SHP77 treated with DMSO at 0.1 percent for 48 hours (cell line): ENCODE measurements around the gene CTDSP2.

Source experiments
- DNase-seq: peaks from one replicate; lab custom pipeline; 2025; lab: John Stamatoyannopoulos, UW

CTDSP2 gene

DNA sequence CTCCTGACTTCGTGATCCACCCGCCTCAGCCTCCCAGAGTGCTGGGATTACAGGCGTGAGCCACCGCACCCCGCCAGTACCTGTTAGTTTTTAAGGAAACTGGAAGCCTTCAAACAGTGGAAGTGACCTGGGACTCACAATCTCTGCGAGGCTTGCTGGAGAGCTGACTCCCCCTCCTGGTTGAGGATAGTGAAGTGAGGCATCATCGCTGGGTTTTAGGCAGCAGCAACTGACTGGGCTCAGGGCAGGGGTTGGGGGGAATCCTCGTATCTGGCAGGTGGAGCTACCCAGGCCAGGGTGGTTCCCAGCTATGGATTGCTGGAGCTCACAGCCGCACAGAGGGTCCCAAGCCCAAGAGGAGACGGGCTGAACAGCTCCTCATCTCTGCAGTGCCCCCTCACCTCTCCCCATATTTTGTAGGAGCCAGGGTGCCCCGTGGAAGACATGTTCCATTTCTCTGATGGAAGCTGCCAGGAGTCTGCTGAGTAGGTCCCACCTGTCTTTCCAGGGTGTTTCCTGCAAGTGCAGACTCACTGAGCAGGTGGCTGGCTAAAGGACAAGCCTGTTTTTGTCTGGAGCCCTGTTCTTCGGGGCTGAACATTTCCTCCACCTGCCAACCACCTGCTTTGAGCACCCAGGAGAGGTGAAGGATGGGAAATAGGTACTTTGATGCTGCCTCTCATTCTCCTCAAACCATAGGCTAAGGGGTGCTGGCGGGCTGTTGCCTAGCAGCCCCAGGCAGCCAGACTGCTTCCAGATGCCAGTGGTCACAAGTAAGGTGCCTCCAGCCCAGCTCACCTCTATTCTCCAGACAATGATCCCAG, 31.1 kb downstream of the CTDSP2 start:
- DNase-seq, result peak; percentile 25

DNA sequence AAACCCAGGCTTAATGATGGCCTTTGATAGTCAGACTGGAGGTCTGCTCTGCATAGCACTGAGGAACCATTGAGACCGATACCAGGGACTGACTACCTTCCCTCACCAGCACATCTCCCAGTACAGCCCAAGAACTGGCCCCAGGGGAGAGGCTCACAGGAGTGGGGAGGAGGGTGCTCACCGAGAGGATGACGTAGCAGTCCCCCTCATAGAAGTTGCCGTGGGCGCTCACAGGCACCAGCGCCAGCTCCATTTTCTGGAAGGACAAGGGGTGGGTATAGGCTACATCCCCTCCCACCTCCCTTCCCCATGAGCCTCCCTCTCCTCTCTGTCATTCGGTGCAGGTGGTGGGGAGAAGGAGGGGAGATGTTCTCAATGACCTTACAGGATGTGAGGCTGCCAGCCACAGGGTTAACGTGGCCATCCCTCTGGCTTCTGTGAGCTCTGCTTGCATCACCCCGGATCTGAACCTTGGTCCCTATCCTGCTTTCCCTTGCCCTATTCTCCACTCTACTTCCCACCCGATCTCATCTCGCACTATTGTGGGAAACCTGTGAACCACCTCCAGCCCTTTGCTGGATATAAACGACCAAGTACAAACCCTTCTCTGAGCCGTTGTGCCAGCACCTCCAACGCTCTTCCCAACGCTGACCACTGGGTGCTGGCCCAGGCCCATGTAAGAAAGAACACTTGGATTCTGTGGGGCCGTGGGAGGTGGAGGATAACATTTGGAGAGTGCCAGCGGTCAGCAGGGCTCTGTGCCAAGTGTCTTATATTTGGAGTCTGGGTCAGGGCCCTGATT, 32.4 kb downstream of the CTDSP2 start:
- DNase-seq, result no peak

DNA sequence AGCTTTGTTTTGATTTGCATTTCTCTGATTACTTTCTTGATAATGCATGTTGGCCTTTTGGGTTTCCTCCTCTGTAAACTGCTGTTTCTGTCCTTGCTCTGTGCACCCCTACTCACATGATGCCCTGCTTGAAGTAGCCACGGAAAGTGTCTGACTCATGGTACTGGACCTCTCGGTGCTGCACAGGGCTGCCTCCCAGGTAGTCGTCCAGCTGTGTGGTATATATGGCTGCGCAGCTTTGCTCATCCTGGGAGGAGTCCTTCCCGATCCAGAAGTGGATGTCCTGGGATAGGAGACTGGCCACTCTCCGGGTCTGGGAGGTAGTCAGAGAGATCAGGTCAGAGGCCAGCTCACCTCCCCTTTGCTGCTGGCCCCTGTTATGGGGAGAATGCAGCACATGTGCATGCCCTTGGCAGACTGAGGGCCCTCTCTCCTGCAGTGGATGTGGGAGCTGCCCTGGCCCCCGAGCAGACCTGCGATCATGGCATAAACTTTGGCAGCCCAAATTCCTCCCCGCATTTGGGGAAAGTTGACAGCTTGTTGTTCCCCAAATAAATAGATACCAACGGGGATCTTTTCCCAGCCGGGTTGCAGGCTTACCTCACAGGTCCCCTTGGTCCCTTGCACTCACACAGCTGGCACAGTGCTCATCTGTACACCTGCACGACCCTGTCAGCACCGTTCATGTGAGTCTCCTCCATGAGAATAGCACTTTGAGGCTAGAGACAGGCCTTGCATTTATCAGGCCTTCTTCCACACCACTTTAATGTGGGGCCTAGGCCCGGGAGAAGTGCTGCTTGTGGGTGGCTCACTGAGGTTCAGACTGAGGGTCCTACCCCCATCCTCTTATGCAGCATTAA, 33.2 kb downstream of the CTDSP2 start:
- no peak for DNase-seq

DNA sequence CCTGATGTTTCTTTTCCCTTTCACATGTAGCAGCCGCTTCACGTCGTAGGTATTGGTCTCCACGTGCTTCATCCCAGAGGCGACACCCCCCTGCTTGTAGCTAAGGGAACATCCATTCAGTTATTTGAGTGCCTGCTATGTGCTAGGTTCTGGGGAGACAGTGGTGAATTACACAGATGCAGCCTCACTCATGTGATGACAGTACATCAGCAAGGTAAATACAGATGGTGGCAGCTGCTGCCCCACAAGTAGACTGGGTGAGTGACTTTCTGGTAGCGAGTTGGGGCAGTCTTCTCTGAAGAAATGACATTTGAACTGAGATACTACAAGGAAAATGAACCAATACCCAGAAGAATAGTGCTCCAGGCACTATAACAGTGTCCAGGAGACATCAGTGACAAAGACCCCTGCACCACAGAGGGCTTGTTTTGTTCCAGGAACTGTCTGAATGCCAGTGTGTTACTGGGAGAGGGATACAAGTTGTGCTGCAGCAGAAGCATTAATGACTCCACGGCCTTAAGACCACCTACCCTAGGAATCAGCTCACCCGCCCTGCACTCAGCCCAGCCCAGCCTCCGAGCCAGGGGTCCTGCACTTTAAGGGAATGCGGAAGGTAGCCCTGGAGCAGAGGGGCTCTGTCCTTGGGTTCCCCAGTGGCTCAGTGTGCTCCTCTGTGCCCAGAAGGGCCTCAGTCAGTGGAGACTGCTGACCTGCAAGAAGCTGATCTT, 35.3 kb downstream of the CTDSP2 start:
- peak; percentile 73 for DNase-seq

DNA sequence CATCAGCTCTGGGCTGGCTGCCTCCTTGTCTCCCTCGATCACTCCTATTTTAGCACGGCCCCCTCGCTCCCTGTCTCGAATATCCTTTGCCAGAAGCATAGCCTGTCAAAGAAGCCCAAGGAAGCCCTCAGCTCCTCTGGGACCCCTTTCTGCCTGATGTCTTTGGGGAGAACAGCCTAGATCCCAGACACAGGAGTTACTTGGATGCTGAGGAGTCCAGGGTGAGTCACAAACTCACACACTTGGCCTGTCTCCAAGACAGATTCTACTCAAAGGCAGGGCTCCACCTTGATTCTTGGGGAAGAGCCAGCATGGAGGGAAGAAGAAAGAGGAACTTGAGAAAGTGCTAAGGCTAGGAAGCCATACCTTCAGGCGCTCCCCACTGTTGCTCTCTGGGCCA, 36.1 kb downstream of the CTDSP2 start:
- DNase-seq, result no peak

DNA sequence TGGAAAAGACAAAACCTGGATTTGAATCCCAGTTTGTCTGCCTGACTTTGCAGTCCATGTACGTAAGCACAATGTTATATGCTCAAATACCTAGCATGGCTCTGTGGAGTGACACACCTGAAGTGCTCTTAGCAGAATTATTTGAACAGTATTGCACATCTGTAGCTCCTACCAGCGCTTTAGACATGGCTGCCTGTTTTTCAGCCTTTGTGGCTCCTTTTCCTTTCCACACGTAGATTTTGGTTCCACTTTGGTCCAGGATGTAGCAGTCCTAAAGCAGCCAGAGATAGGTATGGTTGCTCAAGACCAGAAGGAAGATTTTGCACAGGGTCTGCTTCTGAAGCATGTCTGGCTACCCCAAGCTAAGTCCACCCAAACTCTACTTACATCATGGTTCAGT, 37.1 kb downstream of the CTDSP2 start:
- no peak for DNase-seq

DNA sequence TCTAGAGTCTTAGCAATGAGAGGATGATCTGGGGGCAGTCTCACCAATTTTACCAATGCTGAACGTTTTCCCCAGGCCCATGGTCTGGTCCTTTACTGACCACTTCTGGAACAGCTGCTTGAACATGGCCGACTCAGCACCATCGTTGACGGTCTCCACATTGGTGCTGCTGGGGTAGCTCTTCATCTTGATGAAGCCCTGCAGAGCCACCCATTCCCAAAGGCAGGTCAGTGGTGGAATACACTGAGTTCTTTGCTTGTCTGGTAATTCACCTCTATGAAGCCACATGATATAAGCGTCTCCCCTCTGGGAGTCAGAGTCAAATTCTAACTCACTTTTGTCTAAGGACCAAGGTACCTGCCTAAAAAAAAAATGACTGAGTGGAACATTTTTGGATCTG, 38.2 kb downstream of the CTDSP2 start:
- DNase-seq, result no peak

DNA sequence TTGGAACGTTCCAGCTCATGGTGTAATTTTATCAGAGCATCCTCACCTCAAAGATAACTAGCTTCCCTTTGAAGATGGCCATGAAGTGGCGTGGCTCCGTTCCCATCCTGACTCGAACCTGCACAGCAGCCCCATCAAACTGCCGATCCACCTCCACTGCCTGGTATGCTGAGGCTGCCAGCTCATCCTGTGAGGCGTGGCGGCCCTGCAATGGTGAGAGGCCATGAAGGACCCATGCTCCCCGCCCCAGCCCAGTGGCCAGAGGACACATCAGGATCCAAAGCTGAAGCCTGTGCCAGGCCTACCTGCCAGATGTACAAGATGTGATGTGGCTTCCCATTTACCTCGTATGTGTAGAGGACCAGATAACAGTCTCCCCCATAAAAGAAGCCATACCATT, 39.2 kb downstream of the CTDSP2 start:
- no peak for DNase-seq

DNA sequence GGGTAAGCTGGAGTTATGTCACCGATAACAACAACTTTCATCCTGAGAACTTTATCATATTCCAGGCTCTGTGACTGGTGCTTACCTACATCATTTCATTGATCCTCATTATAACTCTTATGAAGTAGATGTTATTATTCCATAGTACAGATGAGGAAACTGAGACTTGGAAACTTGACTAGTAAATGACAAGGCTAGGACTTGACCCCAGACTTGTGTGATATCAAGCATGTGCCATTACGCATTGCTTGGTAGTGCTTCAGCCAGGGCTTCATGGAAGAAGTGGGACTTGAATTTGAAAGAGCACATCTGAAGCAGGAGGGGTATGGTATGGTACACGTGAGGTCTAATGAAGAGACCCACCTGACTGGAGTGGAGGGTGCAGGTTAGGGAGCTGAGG, 39.9 kb downstream of the CTDSP2 start:
- DNase-seq, result no peak

DNA sequence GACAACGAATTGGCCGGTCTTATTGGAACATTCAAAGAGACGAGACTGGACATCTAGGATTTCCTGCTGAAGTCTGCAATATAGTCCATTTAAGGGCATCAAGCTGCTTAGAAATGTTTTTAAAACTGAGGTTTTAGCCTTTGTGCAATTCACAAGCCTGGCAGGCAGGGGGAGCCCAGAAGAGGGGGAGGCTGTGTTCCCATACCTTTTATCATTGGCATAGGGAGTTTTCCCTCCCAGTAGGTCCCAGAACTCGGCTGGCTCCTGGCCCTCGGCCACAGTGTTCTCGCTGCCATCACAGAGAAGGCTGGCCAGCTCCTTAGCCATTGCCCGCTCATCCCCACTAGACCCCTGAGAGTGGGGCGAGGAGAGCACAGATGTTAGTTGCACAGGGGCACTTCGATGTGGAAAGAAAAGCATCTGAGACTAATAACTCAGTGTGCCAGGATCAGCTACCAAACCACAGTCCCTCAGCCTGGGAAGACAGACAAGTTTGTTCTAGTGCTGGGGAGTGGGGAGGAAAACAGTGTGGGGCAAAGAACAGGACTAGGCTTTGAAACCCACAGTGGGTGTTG, 43.1 kb downstream of the CTDSP2 start:
- DNase-seq, result peak; percentile 15

DNA sequence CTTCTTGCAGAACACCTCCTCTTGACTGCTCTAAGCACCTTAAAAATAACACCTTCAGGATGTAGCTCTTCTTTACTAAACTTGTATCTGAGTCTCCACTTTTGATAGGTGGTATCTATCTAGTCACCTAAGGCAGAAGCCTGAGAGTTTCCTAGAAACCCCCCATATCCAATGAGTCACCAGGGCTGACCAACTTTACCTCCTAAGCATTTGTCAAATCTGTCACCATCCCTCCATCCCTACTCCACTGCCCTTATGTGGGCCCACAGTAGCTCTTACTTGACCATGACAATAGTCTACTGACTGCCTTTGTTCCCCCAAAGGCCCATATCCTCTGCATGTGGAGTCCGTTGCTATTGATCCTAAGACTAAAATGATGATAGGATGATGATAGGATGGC, 43.9 kb downstream of the CTDSP2 start:
- DNase-seq, result no peak

DNA sequence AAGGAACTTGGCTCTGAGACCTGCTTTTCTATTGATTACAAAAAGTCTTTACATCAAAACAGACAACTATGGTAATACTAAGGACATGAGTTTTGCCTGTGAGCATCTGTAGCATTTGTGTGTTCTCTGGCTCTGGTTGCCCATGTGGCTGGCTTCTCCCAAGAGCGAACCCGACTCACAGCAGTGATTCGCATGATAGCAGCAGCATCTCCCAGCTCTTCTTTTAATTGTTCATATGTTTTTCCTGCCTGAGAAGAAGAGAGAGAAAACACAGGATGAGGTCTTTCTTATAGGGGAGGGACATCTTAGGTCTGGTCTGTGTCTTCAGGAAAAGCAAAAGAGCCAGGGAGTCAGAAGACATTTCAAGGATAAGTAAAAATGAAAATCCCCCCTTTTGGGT, 45.6 kb downstream of the CTDSP2 start:
- no peak for DNase-seq

DNA sequence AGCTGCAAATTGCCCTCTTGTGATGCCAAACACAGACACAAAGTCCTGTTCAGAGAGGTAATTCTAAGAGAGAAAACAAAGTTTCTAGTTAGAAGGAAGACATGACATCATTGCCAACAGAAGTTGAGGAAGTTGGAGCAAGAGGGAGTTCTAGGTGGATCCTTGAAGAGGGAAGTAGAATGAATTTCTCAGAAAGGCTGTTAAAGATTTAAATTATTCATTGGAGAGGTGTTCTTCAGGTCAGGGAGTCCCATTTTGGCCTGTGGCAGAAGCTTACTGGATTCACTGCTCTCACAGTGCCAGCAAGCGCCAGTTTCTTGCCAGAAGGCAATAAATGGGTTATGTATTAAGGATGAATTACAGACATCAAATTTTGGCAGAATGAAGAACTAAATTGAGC, 48.6 kb downstream of the CTDSP2 start:
- no peak for DNase-seq

DNA sequence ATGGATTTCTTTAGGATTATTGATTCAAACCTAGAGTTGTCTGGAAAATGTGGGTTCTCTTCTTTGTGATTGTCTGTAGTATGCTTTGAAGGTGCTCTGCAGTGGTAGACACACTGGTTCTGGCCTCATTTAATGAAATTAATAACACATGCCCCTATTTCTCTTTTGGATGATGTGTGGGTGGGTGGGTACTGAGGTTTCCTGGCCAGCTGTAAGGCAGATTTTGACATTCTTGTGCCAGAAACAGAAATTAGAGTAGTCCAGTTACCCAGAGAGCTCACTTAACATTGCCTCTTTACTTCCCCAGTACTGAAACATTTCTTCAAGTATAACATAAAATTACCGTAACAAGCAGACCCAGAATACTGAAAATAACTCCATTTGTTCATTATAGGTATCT, 49.5 kb downstream of the CTDSP2 start:
- no peak for DNase-seq

DNA sequence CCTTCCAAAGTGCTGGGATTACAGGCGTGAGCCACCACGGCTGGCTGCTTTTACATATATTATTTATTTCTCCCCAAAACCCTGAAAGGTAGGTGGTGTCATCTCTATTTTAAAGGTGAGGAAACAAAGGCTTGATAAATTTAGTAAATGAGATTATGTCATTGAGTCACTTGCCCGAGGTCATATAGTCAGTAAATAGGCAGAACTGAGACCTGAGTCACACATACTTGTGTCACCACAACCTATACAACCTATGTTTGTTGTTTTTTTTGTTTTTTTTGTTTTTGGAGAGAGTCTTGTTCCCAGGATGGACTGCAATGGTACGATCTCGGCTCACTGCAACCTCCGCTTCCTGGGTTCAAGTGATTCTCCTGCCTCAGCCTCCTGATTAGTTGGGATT, 51.2 kb downstream of the CTDSP2 start:
- no peak for DNase-seq

DNA sequence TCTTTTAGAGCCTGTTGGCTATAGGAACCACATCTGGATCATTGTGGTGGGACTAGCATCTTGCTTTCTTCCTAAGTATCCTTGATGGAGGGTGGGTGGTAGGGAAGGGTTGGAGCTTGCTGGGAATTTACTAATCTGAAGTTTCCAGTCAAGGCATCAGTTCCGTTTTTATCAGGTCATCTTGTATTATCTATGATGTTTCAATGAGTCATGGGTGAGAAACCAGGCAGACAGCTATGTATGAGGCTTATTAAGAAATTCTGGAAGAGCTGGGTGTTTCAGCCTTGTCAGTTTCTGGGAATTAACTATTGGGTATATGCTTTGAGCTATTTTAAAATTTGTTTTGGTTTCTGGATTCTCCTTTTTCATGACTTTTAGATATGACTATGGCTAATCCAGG, 52.6 kb downstream of the CTDSP2 start:
- no peak for DNase-seq

DNA sequence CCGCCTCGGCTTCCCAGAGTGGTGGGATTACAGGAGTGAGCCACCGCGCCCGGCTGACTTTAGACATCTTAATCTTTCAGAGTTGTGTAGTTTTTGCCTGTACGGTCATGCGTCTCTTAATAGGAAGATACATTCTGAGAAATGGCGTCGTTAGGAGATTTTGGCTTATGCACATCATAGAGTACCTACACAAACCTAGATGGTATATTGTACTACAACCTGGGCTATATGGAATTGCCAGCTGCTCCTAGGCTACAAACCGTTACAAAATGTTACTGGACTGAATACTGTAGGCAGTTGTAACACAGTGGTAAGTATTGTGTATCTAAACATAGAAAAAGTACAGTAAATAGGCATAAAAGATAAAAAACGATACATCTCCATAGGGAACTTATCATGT, 62.7 kb downstream of the CTDSP2 start:
- no peak for DNase-seq

DNA sequence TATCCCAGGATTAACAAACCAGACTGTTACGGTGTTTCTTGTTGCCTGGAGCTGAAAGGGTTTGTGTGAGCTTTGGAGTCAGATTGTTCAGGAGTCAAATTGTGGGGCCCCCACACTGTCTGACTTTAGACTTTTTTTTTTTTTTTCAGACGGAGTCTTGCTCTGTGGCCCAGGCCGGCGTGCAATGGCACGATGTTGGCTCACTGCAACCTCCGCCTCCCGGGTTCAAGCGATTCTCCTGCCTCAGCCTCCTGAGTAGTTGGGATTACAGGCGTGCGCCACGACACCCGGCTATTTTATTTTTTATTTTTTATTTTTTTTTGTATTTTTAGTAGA, 63.1 kb downstream of the CTDSP2 start:
- no peak for DNase-seq

DNA sequence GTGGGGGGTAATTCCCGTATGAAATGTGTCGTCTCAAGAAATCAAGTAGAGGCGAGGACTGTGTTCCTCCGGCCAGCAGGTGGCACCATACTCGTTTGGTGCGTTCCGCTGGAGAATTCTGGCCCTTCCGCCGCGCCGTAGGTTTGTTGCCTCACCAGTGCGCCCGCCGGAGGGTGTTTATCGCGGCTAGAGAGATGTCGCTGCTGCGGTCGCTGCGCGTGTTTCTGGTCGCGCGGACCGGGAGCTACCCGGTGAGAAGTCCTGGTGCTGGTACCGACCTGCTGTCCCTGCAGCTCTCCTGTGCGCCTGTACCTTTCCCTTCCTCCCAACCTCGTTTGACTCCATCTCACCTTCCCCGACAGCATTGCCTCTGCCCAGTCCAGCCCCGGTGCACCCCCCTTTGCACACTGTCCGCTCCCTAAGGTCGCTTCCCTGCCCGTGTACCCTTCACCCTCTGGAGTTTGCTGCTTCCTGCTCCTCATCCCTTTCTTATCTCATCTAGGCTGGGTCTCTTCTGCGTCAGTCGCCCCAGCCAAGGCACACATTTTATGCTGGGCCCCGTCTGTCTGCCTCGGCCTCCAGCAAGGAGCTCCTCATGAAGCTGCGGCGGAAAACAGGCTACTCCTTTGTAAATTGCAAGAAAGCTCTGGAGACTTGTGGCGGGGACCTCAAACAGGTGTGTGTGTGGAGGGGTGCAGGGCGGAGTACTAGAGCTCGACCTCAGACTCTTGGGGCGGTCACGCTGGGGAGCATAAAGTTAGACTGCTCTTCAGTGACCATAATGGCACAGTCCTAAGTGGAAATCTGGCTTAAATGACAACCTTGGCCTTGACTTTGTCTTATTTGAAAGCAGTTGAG, 63.7 kb downstream of the CTDSP2 start, which contains the start of gene TSFM:
Gene TSFM, plus strand, starts transcription at position 180 of the 858 bp plus-strand sequence. Its CDS starts 15 bp downstream, at position 195.
- DNase-seq, result peak; percentile 83

DNA sequence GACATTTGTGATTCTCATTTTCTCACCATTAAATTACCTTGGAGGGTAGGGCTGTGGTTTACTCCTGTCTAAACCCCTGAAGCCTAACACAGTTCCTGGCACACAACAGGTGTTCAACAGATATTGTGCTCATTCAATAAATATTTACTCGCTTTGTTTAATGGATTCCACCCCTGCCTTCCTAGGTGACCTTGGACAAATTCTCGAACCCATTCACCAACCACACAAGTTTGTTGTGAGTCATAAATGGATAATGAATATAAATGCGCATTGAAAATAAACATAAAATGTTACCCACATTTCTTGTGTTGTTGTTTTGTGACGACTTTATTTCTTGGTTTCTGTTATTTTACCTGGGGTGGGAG, 64.3 kb downstream of the CTDSP2 start:
- no peak for DNase-seq

DNA sequence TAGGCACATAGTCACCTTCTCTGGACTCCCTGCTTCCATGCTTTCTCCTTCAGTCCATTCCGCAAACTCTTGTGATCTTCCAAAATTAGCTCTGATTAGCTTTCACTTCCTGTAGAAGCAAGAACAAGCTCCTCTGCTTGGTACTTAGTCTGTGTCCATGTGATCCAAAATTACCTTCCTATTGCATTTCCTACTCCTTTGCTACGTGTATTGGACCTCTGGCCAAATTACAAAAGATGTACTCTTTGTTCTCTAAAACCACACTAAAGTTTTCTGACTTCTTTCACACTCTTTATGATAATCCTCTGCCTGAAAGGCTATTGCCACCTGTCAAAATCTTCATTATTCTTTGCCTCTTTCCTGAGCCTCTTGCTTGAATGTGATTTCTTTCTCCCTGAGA, 64.7 kb downstream of the CTDSP2 start:
- DNase-seq, result no peak
